Stimulated activated CD8-positive, alpha-beta memory T cell treated with anti-CD3 and anti-CD28 coated beads, Interleukin-2, amount 100 ng/mL, for 48 hours (primary cell): ENCODE measurements around the gene INF2.
"Not testable (repeated sequence)": the region's sequence is repeated elsewhere in the genome, so short reads cannot be mapped to it uniquely, and the experiment has no call there.

ENCODE experiments used
- DNase-seq, 2 donors: peaks; one replicate each; pipeline ENCODE4 v3.0.0-alpha.2; 2020; ENCODE audit warnings: low read depth in 2 of 2

INF2 gene

DNA sequence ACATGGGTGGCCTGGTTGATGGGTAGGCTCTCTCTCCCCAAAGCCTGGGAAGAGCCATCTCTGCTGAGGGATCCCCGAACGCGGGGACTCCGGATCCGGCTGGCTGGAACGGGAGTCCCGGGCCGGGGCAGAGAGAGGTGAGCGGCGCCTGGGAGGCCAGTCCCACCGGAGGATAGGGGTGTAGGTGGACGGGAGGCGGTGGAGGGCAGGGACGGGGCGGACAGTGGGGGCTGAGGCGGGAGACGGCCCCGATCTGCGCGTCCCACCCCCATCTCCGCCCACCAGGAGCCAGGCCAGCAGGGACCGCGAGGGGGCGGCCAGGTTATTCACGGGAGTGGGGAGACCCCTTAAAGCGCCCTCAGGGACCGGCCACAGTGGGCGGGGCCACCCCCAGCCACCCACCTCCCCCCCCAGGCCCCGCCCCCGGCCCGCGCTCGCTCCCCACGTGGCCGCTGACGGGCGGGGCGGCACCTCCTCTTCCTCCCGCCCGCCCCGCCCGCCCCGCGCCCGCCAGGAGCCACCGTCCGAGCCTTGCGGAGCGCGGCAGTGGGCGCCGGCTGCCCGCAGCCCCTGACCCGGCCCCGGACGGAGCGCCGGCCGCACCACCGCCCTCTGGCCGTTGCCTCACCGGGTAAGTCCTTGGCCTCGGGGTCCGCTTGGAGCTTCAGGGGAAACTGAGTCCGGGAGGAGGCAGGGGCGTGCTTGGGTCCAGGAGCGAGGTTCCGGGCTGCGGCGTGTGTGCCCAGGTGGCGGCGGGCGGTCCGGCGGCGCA lies at the start of gene INF2:
Gene INF2, plus strand, starts transcription at position 510 of the 772 bp plus-strand sequence. CDS start 11,748 bp downstream, outside the sequence.
- DNase-seq, result no peak

DNA sequence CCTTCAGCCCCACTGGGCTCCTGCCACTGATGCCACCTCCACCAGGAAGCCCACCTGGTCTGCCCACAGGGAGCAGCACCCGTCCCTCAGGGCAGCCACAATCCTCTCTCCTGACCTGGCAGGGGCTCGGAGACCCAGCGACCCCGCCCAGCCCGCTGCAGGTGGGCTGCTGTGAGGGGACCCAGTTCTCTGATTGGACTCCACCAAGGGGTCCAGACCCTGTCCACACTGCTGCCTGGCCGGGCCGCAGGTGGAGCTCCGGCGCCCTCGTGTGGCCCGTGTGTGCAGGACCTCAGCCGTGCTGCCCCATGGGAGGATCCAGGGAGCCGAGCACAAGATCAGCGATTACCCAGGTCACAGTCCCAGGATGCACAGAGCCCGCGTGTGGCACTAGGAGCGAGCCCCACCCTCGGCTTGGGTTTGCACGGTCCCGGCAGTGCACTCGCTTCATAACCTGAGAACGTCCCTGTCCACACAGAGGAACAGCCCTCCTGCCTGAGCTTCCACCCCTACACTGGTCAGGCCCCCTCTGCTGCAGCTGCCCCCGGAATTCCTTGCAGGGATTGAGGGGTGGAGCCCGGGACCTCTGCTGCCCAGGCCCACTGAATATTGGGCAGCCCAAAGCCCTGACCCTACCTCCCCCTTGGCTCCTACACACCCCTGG lies 49.4 kb upstream of the INF2 start:
- DNase-seq, result peak; percentile 29 to 39

DNA sequence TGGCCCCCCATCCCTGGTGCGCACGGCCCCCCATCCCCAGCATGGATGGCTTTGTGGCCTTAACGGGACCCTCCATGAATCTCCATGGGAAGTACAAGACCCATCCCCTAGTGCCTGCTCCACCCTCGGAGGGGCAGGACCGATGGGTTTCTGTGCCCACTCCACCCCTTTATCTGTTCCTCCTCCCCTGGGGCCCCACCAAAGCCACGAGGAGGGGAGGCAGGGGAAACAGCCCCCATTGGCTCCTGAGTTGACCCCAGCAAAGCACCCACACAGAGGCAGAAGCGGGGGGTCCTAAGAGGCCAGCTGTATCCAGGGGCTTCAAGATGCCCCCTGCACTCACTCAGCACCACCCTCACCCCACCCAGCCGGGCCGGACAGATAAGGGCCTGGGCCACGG lies 48.7 kb upstream of the INF2 start:
- no peak for DNase-seq

DNA sequence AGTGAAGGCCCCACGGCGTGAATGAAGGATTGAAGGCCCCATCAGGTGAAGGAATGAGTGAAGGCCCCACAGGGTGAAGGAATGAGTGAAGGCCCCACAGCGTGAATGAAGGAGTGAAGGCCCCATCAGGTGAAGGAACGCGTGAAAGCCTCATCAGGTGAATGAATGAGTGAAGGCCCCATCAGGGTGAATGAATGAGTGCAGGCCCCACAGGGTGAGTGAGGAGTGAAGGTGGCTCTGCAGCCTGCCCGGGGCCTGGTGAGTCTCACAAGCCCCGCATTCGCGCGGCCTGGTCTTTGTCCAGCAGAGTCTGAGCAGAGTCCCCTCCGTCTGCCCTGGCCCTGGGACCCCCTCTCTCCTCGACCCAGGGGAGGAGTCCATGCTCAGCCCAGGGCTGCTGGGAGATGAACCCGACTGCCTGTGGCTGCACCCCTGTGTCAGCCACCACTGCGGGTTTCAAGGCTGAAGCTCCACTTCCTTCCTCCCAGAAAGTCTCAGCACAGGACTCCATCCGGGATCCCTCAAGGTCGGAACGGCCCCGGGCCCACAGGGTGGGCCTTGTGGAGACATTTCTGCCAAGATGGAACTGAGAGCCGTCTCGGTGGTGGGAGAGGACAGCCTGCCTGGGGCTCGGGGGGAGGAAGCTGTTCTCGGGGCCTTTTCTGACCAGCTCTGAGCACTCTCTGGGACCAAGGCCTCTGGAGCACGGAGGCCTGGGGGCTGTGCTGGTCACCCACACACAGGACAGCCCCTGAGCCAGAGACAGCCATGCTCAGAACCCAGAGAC lies 47.5 kb upstream of the INF2 start:
- DNase-seq, result no peak

DNA sequence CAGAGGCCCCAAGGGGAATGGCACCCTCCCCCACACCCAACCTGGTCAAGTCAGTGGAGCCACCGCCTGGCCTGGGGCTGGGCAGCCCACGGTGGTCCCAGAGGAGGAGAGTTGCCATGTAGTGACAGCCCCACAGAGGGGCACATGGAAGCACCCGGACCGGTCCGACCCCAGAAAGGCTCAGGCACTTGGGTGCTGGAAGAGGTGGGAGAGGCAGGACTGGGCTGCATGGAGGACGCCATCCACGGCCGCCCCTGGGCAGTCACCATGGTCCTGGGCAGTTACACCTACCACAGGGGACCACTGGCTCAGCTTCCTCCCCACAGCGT lies 46.9 kb upstream of the INF2 start:
- DNase-seq, result no peak

DNA sequence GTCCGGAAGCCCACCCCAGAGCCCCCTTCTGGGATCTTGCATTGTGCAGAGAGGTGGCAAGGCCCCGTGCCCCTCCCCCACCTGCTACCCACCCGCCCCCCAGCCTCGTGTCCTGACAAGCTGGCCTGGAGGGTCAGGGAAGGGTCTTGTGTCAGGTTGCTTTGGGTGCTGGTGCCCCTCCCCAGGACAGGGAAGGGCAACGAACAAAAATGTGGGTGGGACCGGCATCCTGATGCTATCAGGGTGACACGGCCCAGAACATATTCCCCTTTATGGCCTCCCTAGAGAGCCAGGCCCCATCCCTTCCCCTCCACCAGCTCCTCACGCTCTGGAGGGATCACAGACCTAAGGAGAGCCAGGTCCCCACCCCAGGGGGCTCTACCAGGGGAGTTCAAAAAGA lies 46.1 kb upstream of the INF2 start:
- DNase-seq, result no peak

DNA sequence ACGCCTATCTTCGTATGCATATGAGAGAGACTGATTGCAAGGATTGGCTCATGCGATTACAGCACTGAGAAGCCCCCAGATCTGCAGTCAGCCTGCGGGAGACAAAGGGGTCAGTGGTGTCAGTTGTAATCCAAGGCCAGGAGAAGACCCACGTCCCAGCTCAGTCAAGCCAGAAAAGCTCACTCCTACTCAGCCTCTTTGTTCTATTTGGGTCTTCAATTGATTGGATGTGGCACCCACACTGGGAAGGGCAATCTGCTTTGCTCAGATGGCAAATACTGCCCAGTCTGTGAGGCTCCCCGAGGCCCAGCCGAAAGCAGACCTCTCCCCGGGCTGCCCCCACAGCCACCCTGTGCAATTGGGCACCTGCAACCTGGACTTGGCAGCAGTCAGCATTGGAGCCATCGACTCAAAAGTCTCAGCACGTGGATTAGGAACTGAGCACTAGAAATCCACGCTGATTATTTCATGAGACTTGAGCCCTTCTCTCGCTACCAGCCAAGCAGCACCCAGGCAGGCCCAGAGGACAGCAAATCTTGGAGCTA lies 45.3 kb upstream of the INF2 start:
- DNase-seq, result no peak

DNA sequence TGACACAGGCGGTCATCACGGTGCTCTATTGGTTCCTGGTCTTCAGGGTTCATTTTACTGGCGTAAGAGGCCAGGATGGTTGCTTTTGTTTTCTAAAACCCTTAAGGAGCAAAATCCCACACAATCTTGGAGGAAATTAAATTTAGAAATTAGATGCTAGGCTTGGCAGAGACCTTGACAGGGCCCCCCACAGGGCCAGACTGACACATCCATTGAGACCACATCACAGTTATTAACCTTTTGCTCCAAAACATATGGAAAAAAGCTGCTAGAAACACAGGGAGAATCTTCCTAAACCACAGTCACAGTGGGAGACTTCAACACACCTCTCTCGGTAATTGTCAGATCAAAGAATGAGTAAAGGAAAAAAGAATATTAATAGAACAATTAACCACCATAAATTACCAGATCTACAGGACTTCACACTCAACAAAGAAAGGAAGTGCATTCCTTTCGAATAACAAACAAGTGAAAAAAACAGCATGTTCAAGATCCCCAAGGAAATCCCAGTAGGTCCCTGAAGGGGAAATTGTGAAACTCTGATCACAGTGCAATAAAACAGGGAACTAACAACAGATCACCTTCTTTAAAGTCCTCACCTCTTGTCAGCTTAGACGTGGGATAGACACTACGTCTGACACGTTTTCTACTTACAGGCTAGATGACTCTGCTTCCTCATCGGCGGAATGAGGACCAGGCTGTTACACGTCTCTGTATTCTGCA lies 44.6 kb upstream of the INF2 start:
- DNase-seq, result no peak

DNA sequence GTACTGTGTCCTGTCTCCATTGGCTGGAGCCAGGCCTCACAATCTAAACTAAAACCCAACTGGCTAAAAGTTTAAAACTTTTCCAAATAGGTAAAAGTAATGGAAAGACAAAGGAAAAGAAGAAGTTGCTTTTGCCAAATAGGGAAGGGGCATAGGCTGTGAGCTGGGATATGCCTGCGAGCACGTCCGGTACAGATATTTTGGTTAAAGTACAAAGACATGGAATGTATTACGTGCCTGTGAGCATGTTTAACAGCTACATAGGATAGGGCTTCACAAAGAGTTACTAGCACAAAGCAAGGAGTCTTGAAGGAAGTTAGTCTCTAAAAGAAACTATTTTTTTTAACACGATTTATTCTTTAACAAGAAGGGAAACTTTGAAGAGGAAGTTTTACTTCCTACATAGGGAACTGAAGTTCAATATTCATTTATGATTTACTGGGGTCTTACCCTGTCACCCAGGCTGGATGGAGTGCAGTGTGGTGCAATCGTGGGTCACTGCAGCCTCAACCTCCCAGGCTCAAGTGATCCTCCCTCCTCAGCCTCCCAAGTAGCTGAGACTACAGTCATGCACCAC lies 41.9 kb upstream of the INF2 start:
- DNase-seq, result no peak

DNA sequence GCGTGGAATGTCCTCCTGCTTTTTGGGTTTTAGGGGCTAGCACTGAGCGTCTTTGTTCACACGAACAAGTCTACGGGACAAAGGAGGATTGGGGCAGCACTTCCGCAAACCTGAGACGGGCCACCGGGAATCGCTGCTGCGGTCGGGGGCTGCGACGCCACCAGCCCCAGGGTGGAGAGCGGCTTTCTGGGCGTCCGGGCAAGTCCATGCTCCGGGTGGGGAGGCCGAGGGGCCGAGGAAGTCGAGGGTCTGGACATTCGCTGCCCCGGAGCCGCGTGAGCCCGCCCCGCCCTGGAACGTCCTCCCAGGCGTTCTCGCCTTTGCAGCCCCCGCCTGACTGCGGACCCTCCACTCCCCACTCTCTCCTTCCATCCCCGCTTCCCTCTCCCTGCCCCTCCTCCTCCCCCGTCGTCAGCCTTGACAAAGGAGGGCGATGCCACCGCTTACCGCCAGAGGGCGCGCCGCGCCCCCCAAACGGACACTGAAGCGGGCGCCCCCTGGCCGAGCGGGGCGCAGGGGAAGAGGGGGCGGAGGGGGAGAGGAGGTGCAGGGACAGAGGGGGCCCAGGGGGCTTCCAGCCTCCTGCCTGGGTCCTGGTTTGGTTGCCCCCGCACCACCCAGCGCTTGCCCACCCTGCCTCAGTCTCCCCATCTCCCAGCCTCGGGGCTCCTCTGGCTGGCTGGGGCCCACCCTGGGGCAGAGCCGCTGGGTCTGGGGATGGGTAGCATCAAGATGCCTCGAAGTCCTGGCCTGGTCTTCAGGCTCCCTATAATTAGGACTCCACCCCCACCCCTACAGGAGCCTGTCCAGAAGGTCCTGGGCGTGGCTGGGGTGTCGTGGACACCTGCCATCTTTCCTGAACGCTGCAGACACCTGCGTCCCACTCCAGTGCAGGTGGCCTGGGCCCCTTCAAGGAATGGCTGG lies 39.1 kb upstream of the INF2 start:
- peak; percentile 54 to 67 for DNase-seq

DNA sequence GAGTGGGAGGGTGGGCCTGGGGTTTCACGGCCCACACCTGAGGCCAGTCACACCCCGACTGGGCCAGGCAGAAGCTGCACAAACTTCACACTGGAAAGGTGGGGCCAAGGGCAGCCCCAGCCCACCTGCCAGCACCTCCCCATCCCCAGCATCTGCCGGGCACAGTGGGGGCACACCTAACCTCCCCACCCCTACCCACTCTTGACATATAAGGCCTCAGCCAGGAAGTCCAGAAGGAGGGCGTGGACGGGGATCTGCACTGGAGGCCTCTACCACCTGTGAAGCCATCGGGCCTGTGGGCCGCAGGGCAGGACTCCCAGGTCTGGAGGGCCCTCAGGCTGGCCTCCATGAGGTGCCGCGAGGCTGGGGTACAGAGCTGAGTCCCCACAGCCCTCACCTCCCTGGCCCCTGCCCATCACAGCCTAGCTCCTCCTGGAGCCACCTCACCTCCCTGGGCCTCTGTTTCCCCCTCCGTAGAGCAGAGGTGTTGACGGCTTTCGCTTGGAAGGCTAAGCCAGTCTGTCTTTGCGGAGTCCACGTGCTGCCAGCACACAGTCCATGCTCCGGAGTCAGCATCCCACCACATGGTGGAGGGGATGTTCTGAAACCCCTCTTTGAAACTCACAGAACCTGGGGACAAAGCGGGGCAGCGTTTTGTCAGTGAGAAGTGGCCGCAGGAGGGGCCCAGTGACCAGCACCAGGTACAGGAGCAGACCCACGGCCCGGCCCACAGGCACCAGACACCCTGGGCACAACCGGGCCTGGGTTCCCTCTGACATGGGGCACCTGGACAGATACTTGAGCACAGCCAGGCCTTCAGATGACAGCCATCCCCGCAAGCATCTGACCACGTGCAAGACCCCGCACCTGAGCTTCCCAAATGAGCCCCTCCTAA lies 38.2 kb upstream of the INF2 start:
- DNase-seq, result no peak

DNA sequence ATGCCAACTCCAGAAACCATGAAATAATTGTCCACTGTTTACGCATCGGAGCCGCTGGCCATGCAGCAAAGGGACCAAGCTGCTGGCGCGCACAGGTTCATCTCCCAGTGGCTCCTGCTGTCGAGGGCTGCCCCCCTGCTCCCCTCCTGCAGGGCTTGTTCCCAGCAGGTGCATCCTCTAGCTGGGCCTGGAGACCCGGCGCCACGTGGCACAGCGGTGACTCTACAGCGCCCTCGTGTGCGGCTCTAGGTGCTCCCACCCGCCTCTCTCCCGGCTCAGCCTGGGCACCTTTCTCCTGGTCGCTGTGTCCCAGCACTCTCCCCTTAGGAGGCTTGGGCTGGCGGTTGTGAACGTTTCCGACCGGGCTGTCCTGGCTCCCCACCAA lies 37.5 kb upstream of the INF2 start:
- no peak for DNase-seq

DNA sequence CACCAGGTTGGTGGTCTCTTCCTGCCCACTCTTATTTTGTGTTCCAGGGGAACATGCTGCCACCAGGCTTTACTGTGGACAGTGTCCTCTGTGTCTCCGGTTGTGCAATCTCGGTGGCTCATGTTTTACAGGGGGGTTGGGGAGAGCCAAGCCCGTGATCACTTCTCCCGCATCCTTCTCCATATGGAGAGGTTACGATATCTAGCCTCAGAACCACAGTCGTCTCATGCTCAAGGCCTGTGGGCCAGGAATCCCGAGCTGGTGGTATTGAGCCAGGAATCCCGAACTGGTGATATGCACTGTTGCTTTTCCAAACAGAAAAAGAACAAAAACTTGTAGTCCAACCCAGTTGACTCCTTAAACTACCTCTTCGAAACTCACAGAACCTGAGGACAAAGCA lies 37.0 kb upstream of the INF2 start:
- DNase-seq, result no peak

DNA sequence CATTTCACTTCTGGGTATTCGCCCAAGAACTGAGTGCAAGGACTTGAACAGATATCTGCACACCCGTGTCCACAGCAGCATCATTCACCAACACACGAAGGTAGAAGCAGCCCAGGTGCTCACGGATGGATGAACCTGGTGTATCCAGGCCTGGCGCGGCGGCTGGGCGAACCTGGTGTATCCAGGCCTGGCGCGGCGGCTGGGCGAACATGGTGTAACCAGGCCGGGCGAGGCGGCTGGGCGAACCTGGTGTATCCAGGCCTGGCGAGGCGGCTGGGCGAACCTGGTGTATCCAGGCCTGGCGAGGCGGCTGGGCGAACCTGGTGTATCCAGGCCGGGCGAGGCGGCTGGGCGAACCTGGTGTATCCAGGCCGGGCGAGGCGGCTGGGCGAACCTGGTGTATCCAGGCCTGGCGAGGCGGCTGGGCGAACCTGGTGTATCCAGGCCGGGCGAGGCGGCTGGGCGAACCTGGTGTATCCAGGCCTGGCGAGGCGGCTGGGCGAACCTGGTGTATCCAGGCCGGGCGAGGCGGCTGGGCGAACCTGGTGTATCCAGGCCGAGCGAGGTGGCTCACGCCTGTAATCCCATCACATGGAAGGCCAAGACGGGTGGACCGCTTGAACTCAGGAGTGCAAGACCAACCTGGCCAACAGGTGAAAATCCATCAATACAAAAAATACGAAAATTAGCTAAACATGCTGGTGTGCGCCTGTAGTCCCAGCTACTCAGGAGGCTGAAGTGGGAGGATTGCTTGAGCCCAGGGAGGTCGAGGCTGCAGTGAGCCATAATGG lies 36.1 kb upstream of the INF2 start:
- DNase-seq, result not testable (repeated sequence)

DNA sequence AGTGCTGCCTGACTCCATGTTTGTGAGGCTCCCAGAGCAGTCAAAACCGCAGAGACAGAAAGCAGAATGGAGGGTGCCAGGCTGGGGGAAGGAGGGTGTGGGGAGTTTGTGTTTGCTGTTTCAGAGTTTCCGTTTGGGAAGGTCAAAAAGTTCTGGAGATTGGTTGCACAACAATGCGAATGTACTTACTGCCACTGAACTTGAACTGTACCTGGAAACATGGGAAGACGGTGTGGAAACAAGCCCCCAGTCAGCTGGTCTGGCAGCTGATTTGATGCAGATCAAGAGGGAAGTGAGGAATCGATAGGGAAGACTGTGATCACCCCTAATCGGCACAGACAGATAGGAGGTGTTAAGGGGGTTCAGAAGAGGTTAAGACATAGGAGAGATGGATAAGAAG lies 35.3 kb upstream of the INF2 start:
- no peak for DNase-seq

DNA sequence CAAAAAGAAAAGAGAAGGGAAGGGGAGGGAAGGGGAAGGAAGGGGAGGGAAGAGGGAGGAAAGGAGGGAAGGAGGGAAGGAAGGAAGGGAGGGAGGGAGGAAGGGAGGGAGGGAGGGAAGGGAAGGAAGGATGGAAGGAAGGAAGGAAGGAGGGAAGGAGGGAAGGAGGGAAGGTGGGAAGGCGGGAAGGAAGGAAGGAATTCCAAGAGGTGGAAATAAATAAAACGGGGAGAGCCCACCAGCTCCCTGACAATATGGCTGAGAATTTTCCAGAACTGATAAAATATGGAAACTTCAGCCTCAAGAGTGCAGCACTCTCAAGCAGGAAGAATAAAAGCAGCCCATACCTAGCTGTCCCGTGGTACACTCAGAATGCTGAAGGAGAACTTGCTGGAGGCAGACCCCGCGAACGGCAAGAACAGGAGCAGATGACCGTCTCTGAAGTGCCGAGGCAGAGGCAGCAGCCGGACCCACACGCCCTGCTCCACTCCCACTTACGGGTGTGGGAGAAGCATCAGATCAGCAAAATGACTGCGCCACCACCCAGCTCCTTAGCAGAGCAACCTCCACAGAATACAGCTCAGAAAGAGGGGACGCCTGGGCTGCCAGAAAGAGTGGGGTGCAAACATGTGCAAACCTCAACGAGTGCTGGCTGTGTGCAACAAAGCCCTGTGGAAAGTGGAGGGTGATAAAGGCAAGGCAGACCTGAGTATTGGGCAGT lies 34.1 kb upstream of the INF2 start:
- DNase-seq, result no peak

DNA sequence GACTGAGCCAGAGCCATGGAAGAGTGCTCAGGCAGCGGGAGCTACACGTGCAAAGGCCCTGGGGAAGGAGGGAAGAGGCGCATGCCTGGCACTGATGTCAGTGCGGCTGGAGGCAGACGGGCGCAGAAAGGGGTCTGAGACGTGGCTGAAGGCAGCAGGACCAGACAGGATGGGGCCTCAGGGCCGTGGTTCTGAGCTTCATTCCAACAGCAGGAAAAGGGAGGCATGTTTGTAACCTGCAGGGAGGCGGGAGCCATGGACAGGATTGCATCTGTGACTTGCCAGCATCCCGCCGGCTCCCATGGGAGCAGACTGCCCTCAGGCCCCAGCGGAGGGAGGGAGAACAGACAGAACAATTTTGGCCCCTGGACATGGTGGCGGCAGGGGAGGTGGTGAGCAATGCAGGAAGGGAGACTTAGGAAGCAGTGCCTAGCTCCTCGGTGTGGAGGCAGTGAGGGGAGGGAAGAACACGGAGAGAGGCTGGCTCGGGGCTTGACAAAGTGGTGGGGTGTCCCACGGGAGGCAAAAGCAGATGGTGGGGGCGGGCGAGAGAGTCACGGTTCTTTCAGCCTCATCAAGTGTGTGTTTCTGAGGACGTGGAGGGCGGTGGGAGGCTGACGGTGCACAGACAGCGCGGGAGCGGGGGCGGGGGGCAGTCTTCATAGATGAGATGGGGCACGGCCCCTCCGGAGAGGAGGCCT lies 33.3 kb upstream of the INF2 start:
- no peak for DNase-seq
